K562 (cell line): ENCODE data around the gene RAD1. TPM values are rescaled to one million over a fixed set of nuclear protein-coding genes. Genes with fewer than 3 reads are reported as not detected.

Source experiments
- FOXK2 ChIP-seq, 2 experiments: fragments of 450-650 bp; IDR thresholded peaks in 1 of 2; conservative IDR thresholded peaks in 1 of 2; 2 replicates each; pipeline ENCODE4 v1.6.1; 2016; ENCODE audit warnings: low read depth in 2 of 2, mild to moderate bottlenecking in 1 of 2
- PHF20 ChIP-seq: fragments of 450-650 bp; IDR thresholded peaks from 2 replicates; pipeline ENCODE4 v1.6.1; 2018; ENCODE audit not compliant: partially characterized antibody
- TAL1 ChIP-seq: fragments of 450-650 bp; IDR thresholded peaks from 2 replicates; pipeline ENCODE4 v1.6.1; 2016; ENCODE audit warnings: mild to moderate bottlenecking
- ZEB2 ChIP-seq: fragments of 450-650 bp; IDR thresholded peaks from 2 replicates; pipeline ENCODE4 v1.6.1; 2016
- ZNF311 ChIP-seq: fragments of 250-450 bp; sonication (Bioruptor Pico); IDR thresholded peaks from 2 replicates; pipeline ENCODE4 v1.4.0; 2020; ENCODE audit warnings: mild to moderate bottlenecking, moderate library complexity
- ZNF668 ChIP-seq: fragments of 250-450 bp; sonication (Bioruptor Pico); IDR thresholded peaks from 2 replicates; pipeline ENCODE4 v1.8.0; 2022; ENCODE audit warnings: mild to moderate bottlenecking, inconsistent platforms
- polyA plus RNA-seq, 8 experiments: library from polyadenylated mRNA; depleted of rRNA in 4 of 8; stranded (reverse) in 5 of 8; unstranded in 3 of 8; fragments of >200 nt; fragmentation: Nextera tagmentation in 2 of 8; fragmentation: Illumina TruSeq in 1 of 8; extraction: Ambion mirVana in 2 of 8; extraction: Trizol in 1 of 8; gene quantifications; 2 replicates each; pipeline versions ENCODE4 v1.2.1 to v1.2.3, GENCODE V29; 2011 to 2014; ENCODE audit warnings: inconsistent platforms in 1 of 8, missing spikeins in 1 of 8
- total RNA-seq, 7 experiments: library from RNA; depleted of rRNA in 6 of 7; stranded (reverse); fragments of >200 nt in 6 of 7; fragmentation: Illumina TruSeq in 2 of 7; extraction: Trizol in 2 of 7; gene quantifications; 2 replicates each; pipeline versions ENCODE4 v1.2.1 to v1.2.3, GENCODE V29; 2011 to 2021; ENCODE audit warnings: low replicate concordance in 1 of 7
- TF ChIP-seq, protein P1 (sequence below), 2 experiments: fragments of 450-650 bp; conservative IDR thresholded peaks; 2 replicates each; pipeline ENCODE4 v1.6.1; 2017; ENCODE audit warnings: mild to moderate bottlenecking in 2 of 2, moderate library complexity in 2 of 2
- TF ChIP-seq, protein P2 (sequence below): fragments of 250-450 bp; sonication (Bioruptor Pico); IDR thresholded peaks from 2 replicates; pipeline ENCODE4 v1.5.0; 2021; ENCODE audit warnings: mild to moderate bottlenecking, borderline replicate concordance
- TF ChIP-seq, protein P3 (sequence below): fragments of 200-400 bp; formaldehyde crosslinking; IDR thresholded peaks from 2 replicates; pipeline ENCODE4 v1.6.1; 2017; ENCODE audit warnings: mild to moderate bottlenecking, low read depth, low read length, moderate library complexity
- TF ChIP-seq, protein P4 (sequence below), 2 experiments: fragments of 150-350 bp in 1 of 2; IDR thresholded peaks; 2 replicates each; pipeline ENCODE4 v1.6.1; 2012 to 2016; ENCODE audit warnings: low read depth in 2 of 2, low read length in 2 of 2, mild to moderate bottlenecking in 1 of 2, moderate library complexity in 1 of 2
- TF ChIP-seq, protein P5 (sequence below): fragments of 250-450 bp; sonication (Bioruptor Pico); IDR thresholded peaks from 2 replicates; pipeline ENCODE4 v1.8.0; 2022; ENCODE audit warnings: moderate library complexity, mild to moderate bottlenecking, inconsistent platforms

RAD1 gene
- total and polyA plus RNA-seq, 9 of the 15 experiments (the other 6 are each of a cell fraction or from before 2014, with no cell fraction given): 44.5 to 148 (median 60.8) TPM

DNA sequence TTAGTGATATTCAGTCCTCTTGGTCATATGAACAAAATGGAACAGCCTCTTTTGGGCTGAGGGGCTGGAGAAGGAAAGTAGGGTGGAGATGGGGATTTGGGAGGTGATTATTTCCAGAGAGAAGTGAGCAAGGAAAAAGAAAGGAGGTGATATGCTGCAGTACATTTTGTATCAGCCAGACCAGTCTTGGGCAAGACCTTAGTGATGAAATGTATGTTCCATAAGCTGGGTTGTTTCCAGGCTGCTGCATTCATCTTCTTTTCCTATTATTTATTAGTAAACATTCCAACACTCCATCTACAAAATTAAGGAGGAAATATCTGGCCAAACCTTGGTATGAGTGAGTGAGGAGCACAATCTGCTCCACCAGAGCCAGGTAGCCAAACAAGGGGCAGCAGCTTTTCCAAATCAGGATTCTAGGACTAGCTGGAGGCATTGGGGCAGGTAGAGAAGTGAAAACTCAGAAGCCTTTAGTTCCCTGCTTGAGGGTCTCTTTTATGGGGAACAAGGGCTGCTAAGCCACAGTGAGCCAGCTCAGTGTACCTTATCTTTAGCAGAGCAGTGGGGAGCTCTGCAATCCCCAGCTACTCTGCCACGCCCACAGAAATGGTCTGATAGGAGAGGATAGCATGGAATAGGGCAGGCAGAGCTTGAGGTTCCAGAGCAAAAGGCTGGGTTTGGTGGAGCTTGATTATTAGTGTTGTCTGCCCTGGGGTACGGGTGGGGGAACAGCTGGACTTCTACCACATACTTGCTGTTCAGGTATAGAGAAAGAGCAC, 19.5 kb downstream of the RAD1 start (continued):
- TF ChIP-seq, protein P1, sequence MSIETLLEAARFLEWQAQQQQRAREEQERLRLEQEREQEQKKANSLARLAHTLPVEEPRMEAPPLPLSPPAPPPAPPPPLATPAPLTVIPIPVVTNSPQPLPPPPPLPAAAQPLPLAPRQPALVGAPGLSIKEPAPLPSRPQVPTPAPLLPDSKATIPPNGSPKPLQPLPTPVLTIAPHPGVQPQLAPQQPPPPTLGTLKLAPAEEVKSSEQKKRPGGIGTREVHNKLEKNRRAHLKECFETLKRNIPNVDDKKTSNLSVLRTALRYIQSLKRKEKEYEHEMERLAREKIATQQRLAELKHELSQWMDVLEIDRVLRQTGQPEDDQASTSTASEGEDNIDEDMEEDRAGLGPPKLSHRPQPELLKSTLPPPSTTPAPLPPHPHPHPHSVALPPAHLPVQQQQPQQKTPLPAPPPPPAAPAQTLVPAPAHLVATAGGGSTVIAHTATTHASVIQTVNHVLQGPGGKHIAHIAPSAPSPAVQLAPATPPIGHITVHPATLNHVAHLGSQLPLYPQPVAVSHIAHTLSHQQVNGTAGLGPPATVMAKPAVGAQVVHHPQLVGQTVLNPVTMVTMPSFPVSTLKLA (conservative IDR thresholded peaks at IDR 0.05): 0 out of 4 replicates have a peak, but pooled peaks of 1 of the 2 experiments have one; percentile 7
- no peak for TF ChIP-seq ZNF311 (CRISPR knock-in tag)
- TF ChIP-seq FOXK2 (conservative IDR thresholded peaks at IDR 0.05 in 1 of 2, IDR thresholded peaks at IDR 0.05 in 1 of 2; ENCODE audit: low read depth in 2 of 2): no peak
- TF ChIP-seq, protein P2, sequence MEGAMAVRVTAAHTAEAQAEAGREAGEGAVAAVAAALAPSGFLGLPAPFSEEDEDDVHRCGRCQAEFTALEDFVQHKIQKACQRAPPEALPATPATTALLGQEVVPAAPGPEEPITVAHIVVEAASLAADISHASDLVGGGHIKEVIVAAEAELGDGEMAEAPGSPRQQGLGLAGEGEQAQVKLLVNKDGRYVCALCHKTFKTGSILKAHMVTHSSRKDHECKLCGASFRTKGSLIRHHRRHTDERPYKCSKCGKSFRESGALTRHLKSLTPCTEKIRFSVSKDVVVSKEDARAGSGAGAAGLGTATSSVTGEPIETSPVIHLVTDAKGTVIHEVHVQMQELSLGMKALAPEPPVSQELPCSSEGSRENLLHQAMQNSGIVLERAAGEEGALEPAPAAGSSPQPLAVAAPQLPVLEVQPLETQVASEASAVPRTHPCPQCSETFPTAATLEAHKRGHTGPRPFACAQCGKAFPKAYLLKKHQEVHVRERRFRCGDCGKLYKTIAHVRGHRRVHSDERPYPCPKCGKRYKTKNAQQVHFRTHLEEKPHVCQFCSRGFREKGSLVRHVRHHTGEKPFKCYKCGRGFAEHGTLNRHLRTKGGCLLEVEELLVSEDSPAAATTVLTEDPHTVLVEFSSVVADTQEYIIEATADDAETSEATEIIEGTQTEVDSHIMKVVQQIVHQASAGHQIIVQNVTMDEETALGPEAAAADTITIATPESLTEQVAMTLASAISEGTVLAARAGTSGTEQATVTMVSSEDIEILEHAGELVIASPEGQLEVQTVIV (CRISPR knock-in tag): no peak
- TF ChIP-seq, protein P3, sequence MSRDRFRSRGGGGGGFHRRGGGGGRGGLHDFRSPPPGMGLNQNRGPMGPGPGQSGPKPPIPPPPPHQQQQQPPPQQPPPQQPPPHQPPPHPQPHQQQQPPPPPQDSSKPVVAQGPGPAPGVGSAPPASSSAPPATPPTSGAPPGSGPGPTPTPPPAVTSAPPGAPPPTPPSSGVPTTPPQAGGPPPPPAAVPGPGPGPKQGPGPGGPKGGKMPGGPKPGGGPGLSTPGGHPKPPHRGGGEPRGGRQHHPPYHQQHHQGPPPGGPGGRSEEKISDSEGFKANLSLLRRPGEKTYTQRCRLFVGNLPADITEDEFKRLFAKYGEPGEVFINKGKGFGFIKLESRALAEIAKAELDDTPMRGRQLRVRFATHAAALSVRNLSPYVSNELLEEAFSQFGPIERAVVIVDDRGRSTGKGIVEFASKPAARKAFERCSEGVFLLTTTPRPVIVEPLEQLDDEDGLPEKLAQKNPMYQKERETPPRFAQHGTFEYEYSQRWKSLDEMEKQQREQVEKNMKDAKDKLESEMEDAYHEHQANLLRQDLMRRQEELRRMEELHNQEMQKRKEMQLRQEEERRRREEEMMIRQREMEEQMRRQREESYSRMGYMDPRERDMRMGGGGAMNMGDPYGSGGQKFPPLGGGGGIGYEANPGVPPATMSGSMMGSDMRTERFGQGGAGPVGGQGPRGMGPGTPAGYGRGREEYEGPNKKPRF: no peak
- no peak for TF ChIP-seq ZEB2
- TF ChIP-seq, protein P4, sequence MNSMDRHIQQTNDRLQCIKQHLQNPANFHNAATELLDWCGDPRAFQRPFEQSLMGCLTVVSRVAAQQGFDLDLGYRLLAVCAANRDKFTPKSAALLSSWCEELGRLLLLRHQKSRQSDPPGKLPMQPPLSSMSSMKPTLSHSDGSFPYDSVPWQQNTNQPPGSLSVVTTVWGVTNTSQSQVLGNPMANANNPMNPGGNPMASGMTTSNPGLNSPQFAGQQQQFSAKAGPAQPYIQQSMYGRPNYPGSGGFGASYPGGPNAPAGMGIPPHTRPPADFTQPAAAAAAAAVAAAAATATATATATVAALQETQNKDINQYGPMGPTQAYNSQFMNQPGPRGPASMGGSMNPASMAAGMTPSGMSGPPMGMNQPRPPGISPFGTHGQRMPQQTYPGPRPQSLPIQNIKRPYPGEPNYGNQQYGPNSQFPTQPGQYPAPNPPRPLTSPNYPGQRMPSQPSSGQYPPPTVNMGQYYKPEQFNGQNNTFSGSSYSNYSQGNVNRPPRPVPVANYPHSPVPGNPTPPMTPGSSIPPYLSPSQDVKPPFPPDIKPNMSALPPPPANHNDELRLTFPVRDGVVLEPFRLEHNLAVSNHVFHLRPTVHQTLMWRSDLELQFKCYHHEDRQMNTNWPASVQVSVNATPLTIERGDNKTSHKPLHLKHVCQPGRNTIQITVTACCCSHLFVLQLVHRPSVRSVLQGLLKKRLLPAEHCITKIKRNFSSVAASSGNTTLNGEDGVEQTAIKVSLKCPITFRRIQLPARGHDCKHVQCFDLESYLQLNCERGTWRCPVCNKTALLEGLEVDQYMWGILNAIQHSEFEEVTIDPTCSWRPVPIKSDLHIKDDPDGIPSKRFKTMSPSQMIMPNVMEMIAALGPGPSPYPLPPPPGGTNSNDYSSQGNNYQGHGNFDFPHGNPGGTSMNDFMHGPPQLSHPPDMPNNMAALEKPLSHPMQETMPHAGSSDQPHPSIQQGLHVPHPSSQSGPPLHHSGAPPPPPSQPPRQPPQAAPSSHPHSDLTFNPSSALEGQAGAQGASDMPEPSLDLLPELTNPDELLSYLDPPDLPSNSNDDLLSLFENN (IDR thresholded peaks at IDR 0.05; ENCODE audit: low read depth in 2 of 2, low read length in 2 of 2): no peak
- peak; percentile 67 for TF ChIP-seq TAL1
- TF ChIP-seq, protein P5, sequence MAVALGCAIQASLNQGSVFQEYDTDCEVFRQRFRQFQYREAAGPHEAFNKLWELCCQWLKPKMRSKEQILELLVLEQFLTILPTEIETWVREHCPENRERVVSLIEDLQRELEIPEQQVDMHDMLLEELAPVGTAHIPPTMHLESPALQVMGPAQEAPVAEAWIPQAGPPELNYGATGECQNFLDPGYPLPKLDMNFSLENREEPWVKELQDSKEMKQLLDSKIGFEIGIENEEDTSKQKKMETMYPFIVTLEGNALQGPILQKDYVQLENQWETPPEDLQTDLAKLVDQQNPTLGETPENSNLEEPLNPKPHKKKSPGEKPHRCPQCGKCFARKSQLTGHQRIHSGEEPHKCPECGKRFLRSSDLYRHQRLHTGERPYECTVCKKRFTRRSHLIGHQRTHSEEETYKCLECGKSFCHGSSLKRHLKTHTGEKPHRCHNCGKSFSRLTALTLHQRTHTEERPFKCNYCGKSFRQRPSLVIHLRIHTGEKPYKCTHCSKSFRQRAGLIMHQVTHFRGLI (CRISPR knock-in tag): no peak
- no peak for TF ChIP-seq PHF20
- TF ChIP-seq ZNF668: no peak
